GM12872 (cell line): ENCODE data around the gene HPCAL4.

ENCODE experiments used
- TF ChIP-seq, protein P1 (sequence below): IDR thresholded peaks from 3 replicates; pipeline ENCODE4 v1.5.1; 2011; ENCODE audit warnings: low read depth, mild to moderate bottlenecking, low read length, moderate library complexity; ENCODE audit not compliant: insufficient read depth

The HPCAL4 gene

DNA sequence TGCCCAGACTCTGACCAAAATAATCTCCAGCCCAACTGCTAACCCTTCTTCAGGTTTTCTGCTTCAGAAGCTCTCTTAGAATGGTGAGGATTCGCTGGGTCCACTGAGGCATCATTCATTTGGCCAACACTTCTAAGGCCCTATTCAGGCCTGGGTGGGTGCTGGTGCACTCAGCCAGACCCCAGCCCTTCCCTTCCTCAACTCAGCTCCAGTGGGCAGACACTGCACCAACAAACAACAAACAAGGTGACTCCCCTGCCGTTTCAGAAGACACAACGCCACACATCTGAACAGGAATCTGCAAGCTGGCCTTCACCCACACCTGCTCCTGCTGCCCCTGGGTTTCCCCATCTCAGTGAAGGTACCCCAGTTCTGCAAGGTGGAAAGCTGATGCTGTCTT lies 57.8 kb downstream of the HPCAL4 start:
- TF ChIP-seq, protein P1, sequence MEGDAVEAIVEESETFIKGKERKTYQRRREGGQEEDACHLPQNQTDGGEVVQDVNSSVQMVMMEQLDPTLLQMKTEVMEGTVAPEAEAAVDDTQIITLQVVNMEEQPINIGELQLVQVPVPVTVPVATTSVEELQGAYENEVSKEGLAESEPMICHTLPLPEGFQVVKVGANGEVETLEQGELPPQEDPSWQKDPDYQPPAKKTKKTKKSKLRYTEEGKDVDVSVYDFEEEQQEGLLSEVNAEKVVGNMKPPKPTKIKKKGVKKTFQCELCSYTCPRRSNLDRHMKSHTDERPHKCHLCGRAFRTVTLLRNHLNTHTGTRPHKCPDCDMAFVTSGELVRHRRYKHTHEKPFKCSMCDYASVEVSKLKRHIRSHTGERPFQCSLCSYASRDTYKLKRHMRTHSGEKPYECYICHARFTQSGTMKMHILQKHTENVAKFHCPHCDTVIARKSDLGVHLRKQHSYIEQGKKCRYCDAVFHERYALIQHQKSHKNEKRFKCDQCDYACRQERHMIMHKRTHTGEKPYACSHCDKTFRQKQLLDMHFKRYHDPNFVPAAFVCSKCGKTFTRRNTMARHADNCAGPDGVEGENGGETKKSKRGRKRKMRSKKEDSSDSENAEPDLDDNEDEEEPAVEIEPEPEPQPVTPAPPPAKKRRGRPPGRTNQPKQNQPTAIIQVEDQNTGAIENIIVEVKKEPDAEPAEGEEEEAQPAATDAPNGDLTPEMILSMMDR = no peak

DNA sequence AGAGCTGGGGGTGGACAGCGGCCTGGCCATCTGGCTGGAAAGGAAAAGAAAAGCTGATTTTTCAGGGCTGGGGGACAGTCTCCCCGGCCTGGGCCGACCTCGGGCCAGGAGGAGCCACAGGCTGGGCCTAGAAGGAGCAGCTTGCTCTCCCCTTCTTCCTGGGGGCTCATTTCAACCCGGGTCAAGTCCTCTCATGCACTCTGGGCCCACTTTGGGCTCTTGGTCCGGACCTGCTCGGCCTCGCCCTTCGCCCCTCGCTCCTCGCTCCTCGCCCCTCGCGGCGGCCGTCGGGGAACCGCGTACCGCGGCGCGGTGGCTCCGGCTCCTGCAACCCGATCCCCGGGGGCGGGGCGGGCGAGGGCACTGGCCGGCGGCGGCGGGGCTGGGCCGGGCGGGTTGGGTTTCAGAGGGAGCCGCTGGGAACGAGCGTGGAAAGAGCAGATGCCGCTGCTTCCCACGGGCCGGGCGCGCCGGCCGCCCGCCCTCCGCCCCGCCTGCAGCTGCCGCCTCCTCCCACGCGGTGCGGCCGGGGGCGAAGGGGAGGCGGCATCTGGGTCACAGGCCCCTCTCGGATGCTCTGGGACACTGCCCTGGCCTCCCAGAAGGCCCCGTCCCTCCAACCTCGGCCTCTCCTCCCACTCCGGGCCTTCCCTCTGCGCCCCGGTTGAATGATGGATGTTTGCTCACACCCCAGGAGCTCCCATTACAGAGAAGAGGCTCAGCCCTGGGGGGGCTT lies 58.4 kb downstream of the HPCAL4 start:
- TF ChIP-seq, protein P1 = no peak

DNA sequence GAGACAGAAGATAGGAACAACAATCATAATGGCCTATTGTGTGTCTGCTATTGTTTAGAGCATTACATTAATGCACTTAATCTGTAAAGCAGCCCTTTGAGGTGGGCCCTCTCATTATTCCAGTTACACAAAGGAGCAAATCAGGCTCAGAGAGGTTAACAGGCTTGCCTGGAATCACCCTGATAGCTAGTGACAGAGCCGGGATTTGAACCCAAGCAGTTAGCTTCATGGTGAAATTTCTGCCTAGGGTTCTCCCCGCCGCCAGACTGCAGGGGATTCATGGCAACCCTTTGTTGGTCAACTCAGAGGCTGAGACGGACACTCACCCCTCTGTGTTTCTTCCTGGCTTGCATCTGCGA lies 58.9 kb downstream of the HPCAL4 start:
- TF ChIP-seq, protein P1 = no peak

DNA sequence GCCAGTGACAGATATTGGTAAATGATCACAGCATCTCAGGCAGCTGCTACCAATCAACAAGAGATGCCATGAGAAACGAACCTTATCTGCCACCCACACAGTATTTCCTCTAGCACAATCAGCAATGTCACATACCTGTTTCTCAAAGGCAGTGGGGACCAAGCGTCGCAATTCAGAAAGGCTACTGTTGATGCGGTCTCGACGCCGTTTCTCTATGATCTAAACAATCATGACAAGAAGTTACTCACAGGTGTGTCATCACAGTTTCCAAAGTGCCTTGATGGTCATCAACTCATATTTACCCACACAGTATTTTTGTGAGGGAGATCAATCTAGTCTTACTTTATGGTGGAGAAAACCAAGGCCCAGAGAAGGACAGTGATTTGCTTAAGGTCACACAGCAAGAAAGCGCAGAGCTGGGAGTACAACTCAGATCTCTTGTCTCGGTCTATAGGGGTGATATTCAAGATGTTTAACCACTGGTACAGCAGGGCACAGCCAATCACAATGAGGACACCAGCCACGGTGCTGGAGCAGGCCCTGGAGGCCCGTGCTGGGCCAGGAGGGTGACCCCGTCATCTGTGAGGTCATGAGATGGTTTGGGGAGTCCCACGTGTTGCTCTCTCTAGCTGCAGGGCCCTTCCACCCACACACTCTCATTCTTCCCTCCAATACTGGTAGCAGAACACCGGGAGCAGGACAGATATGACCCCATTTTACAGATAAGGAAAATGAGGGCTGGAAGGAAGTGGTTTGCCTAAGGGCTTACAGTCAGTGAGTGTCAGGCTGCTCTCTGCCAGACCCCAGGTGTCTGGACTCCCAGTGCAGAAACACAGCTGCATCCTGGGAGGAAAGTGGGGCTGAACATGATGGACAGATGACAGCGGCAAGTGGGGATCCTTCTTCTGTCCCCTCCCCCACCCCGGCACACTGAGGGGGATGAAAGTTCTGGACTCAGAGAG lies 59.6 kb downstream of the HPCAL4 start:
- TF ChIP-seq, protein P1 = no peak

DNA sequence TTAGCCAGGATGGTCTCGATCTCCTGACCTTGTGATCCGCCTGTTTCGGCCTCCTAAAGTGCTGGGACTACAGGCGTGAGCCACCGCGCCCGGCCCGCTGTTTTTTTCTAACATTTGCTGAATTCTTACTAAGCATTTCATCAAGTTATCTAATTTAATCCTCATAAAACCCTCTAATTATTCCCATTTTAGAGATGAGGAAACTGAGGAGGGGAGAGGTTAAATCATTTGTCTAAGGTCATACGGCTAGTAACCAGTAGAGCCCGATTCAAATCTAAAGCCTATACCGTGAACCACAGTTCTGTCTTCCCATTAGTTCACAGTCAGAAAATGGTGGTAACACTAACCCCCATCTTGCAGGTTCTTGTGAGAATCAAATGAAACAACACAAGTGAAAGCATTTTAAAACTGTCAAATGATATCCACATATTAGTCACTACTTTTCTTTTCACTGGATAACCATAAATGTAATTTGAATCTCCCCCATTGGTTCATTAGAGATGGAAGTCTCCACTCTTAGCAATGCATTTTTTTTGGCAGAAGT lies 62.4 kb downstream of the HPCAL4 start:
- TF ChIP-seq, protein P1 = no peak
